ENCODE data around the gene MCRIP1. TPM values are rescaled to one million over a fixed set of nuclear protein-coding genes. Genes with fewer than 3 reads are reported as not detected.

The MCRIP1 gene
- polyA plus RNA-seq, 3 donors, result 60.4 to 76.8 (median 65.9) TPM

GRCh38 chr17:81822996-81823819, 9.9 kb downstream of the MCRIP1 start:
- DNase-seq (ENCODE audit: low read depth in 3 of 3, low spot score in 2 of 3), result no peak

GRCh38 chr17:81822312-81822637, 10.8 kb downstream of the MCRIP1 start:
- DNase-seq (ENCODE audit: low read depth in 3 of 3, low spot score in 2 of 3), result no peak

- DNase-seq (ENCODE audit: low read depth in 3 of 3, low spot score in 2 of 3), result no peak
Observed at GRCh38 chr17:81821603-81822311, 11.3 kb downstream of the MCRIP1 start.

GRCh38 chr17:81821147-81821546, 11.9 kb downstream of the MCRIP1 start:
- no peak for DNase-seq (ENCODE audit: low read depth in 3 of 3, low spot score in 2 of 3)

- DNase-seq (ENCODE audit: low read depth in 3 of 3, low spot score in 2 of 3), result no peak
Observed at GRCh38 chr17:81819708-81820107, 13.4 kb downstream of the MCRIP1 start.

GRCh38 chr17:81817758-81818147, 15.3 kb downstream of the MCRIP1 start:
- DNase-seq (ENCODE audit: low read depth in 3 of 3, low spot score in 2 of 3), result no peak

GRCh38 chr17:81815646-81815986, 17.5 kb downstream of the MCRIP1 start:
- DNase-seq (ENCODE audit: low read depth in 3 of 3, low spot score in 2 of 3), result no peak

GRCh38 chr17:81814748-81815645, 18.1 kb downstream of the MCRIP1 start:
- no peak for DNase-seq (ENCODE audit: low read depth in 3 of 3, low spot score in 2 of 3)

GRCh38 chr17:81813861-81814683, 19.0 kb downstream of the MCRIP1 start:
- DNase-seq (ENCODE audit: low read depth in 3 of 3, low spot score in 2 of 3), result no peak

- no peak for DNase-seq (ENCODE audit: low read depth in 3 of 3, low spot score in 2 of 3)
Observed at GRCh38 chr17:81813371-81813684, 19.8 kb downstream of the MCRIP1 start.

GRCh38 chr17:81812571-81813370, 20.3 kb downstream of the MCRIP1 start:
- no peak for DNase-seq (ENCODE audit: low read depth in 3 of 3, low spot score in 2 of 3)

- no peak for DNase-seq (ENCODE audit: low read depth in 3 of 3, low spot score in 2 of 3)
Observed at GRCh38 chr17:81811705-81812570, 21.2 kb downstream of the MCRIP1 start.

GRCh38 chr17:81810892-81811704, 22.0 kb downstream of the MCRIP1 start:
- DNase-seq (ENCODE audit: low read depth in 3 of 3, low spot score in 2 of 3), result no peak

GRCh38 chr17:81810476-81810875, 22.6 kb downstream of the MCRIP1 start:
- DNase-seq (ENCODE audit: low read depth in 3 of 3, low spot score in 2 of 3), result no peak

GRCh38 chr17:81809556-81809998, 23.5 kb downstream of the MCRIP1 start:
- DNase-seq (ENCODE audit: low read depth in 3 of 3, low spot score in 2 of 3), result no peak

- DNase-seq (ENCODE audit: low read depth in 3 of 3, low spot score in 2 of 3), result no peak
Observed at GRCh38 chr17:81808778-81809555, 24.1 kb downstream of the MCRIP1 start.

- DNase-seq (ENCODE audit: low read depth in 3 of 3, low spot score in 2 of 3), result no peak
Observed at GRCh38 chr17:81807839-81808238, 25.3 kb downstream of the MCRIP1 start.

All from right renal cortex interstitium (tissue), 3 donors.